Lower lobe of right lung (tissue), 2 donors: ENCODE results near the gene KCNN1. TPM values are rescaled to one million over a fixed set of nuclear protein-coding genes. Genes with fewer than 3 reads are reported as not detected.

Experiments
- ATAC-seq, 2 donors: fragments of 200-7000 bp; cut with Tn5 transposase; one replicate each; pipeline ENCODE4 v1.9.1; 2020 to 2022; ENCODE audit warnings: mild to moderate bottlenecking in 2 of 2, moderate library complexity in 2 of 2
- DNase-seq: peaks from one replicate; pipeline ENCODE4 v3.0.0-alpha.2; 2020
- H3K27ac ChIP-seq: fragments of 200-600 bp; one replicate; pipeline ENCODE4 v1.8.0; 2022
- H3K27me3 ChIP-seq: fragments of 200-600 bp; one replicate; pipeline ENCODE4 v1.8.0; 2022; ENCODE audit warnings: low read depth
- H3K36me3 ChIP-seq: fragments of 200-600 bp; one replicate; pipeline ENCODE4 v1.8.0; 2022; ENCODE audit warnings: mild to moderate bottlenecking
- H3K4me1 ChIP-seq: fragments of 200-600 bp; one replicate; pipeline ENCODE4 v1.8.0; 2022
- H3K4me3 ChIP-seq: fragments of 200-600 bp; one replicate; pipeline ENCODE4 v1.8.0; 2022; ENCODE audit warnings: mild to moderate bottlenecking
- H3K9me3 ChIP-seq: fragments of 200-600 bp; one replicate; pipeline ENCODE4 v1.8.0; 2022
- CTCF ChIP-seq: fragments of 200-600 bp; IDR thresholded peaks from one replicate; pipeline ENCODE4 v1.8.0; 2022; ENCODE audit warnings: antibody characterized with exemption, mild to moderate bottlenecking
- intact Hi-C: fragments of 100-400 bp; cut with DNase I; formaldehyde crosslinking; loops from one replicate; pipeline ENCODE4 v1.11.0; 2022
- total RNA-seq: library from RNA; stranded (reverse); fragmentation: NEBNext Ultra II Directional; extraction: Animal tissue kit (Norgen Biotek cat#: 25700); gene quantifications from one replicate; pipeline ENCODE4 v1.2.1, GENCODE V29; 2021
- donor health status: DM: no; HTN: yes; CAD: no; lungs with severe emphysema.

KCNN1 gene
- total RNA-seq, 1 donor from 2014 or later, result not detected

DNA sequence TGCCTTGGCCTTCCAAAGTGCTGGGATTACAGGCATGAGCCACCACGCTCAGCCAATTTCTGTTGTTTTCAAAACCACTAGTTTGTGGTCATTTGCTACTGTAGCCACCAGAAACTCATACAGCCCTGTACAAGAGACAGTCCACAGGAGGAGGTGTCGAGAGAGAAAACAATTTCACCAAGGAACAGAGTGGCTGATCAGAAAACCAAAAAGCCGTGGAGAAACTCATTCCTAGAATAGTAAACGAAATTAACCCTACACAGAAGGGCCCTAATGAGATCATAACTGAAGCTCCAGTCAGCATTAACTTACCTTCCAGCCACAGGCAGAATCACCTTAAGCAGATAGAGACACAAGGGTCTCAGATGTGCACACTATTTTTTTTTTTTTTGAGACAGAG, 37.9 kb upstream of the KCNN1 start:
- Histone ChIP-seq H3K27me3 (no peaks in the 10 kb centered on the region), H3K9me3 (no peaks in the 10 kb centered on the region), H3K36me3 (no peaks in the 10 kb centered on the region), H3K27ac (no peak overlapping the region), H3K4me3 (no peak overlapping the region), H3K4me1 (peaks cover 15% of the 10 kb centered on the region)
- intact Hi-C loops, result no loop called here
- DNase-seq (no peak), ATAC-seq (no peak)
- TF ChIP-seq CTCF, result no peak

GRCh38 chr19:17931532-17932191, 35.2 kb upstream of the KCNN1 start:
- intact Hi-C loops, result no loop called here
- peak; percentile 44 for DNase-seq
- peak in 1 of 2 donors; percentile 5 for ATAC-seq
- Histone ChIP-seq H3K9me3 (no peaks in the 10 kb centered on the region), H3K27ac (no peak overlapping the region), H3K4me1 (peaks cover 21% of the 10 kb centered on the region), H3K27me3 (no peaks in the 10 kb centered on the region), H3K4me3 (peak overlapping the region; percentile 78), H3K36me3 (peaks cover 4% of the 10 kb centered on the region)
- TF ChIP-seq CTCF, result no peak

DNA sequence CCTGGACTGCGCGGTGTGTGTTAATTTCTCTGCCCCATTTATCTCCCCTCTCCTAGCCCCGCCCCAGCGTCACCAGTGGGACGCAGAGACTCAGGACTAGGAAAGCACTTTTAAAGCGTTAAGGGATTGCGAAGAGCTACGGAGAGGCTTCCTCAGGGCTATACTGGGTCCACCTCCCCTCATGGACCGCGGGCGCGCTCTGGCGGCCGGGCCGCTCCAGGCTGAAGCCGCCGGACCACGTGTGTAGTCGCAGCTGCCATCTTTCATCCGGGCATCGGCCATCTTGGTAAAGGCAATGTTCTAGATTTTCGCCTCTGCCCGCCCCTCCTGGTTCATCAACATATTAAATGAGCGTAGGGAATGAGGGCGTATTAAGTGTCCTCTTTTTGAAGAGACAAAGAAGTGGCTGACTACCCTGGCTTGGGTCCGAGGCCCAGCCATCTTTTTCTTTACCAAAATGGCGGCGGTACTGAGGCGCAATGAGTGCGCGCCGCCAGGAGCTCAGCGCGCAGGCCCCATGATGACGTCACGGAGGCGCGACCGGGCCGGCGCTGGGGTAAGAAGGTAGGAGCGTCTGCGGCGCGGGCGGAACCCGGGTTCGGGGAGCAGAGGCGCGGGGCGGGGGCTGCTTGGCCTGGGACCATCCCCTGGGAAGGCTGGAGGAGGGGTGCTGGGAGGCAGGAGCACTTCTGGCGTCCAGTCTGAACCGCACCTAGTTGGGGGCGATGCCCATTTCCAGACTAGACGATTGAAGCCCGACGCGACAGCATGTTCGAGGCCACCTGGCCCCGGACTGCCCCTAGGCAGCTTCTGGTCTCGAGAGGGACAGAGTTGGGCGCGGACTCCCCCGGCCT, 34.2 kb upstream of the KCNN1 start, which contains the start of gene CCDC124:
Gene CCDC124, plus strand, starts transcription at position 531 of the 854 bp plus-strand sequence. CDS start 3,406 bp downstream, outside the sequence.
- H3K36me3 ChIP-seq, result peaks cover 12% of the 10 kb centered on the region
- no peaks in the 10 kb centered on the region for H3K27me3 ChIP-seq
- peak; percentile 89 for TF ChIP-seq CTCF
- intact Hi-C loops, result no loop called here
- ATAC-seq, result peak; percentile 98
- peak; percentile 94 for DNase-seq
- peak within 1 kb of the TSS; percentile 92 for H3K27ac ChIP-seq
- H3K4me1 ChIP-seq, result peaks cover 21% of the 10 kb centered on the region
- peak within 1 kb of the TSS; percentile 78 for H3K4me3 ChIP-seq
- H3K9me3 ChIP-seq, result no peaks in the 10 kb centered on the region

- H3K4me3 ChIP-seq, result peak overlapping the region; percentile 78
- no peaks in the 10 kb centered on the region for H3K9me3 ChIP-seq
- peaks cover 19% of the 10 kb centered on the region for H3K36me3 ChIP-seq
- no peak for TF ChIP-seq CTCF
- ATAC-seq (peak; percentile 2 to 51), DNase-seq (no peak)
- peak overlapping the region; percentile 92 for H3K27ac ChIP-seq
- no peaks in the 10 kb centered on the region for H3K27me3 ChIP-seq
- peaks cover 21% of the 10 kb centered on the region for H3K4me1 ChIP-seq
- intact Hi-C loops, result no loop called here
Observed at GRCh38 chr19:17933414-17934129, 33.3 kb upstream of the KCNN1 start.

DNA sequence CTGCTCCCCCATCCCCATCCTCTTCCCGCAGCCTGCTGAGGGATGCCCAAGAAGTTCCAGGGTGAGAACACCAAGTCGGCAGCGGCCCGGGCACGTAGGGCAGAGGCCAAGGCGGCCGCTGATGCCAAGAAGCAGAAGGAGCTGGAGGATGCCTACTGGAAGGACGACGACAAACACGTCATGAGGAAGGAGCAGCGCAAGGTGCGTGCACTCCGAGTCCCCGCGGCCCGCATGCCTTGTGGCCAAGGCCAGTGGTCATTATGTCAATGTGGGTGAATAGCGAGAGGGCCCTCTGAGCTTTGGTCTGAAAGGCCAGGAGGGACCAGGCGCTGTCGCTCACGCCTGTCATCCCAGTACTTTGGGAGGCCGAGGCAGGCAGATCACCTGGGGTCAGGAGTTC, 30.5 kb upstream of the KCNN1 start:
- Histone ChIP-seq H3K27ac (no peak overlapping the region), H3K9me3 (no peaks in the 10 kb centered on the region), H3K27me3 (no peaks in the 10 kb centered on the region), H3K4me1 (peaks cover 21% of the 10 kb centered on the region), H3K4me3 (no peak overlapping the region), H3K36me3 (peaks cover 44% of the 10 kb centered on the region)
- intact Hi-C loops, result no loop called here
- no peak for TF ChIP-seq CTCF
- DNase-seq, result no peak
- ATAC-seq, result no peak
